DND-41 (cell line): Measurements from ENCODE around the gene NCOR2.

Source experiments
- ATAC-seq: fragments of 200-7000 bp; cut with Tn5 transposase; 3 replicates; pipeline ENCODE4 v1.9.1; 2021; ENCODE audit warnings: low read depth; ENCODE audit not compliant: insufficient read depth
- DNase-seq: peaks from one replicate; pipeline ENCODE4 v3.0.0-alpha.2; 2020
- H2AFZ ChIP-seq: 2 replicates; pipeline ENCODE4 v1.6.0; 2012; ENCODE audit warnings: low read depth, low read length
- H3K27ac ChIP-seq: 2 replicates; pipeline ENCODE4 v1.5.1; 2012; ENCODE audit warnings: low read length, inconsistent platforms
- H3K27me3 ChIP-seq: fragments of 200-600 bp; sonication (generic); 2 replicates; pipeline ENCODE4 v1.6.0; 2012; ENCODE audit warnings: low read length, mild to moderate bottlenecking, inconsistent platforms; ENCODE audit not compliant: insufficient read depth, poor library complexity
- H3K36me3 ChIP-seq: 2 replicates; pipeline ENCODE4 v1.5.1; 2012; ENCODE audit warnings: low read length, inconsistent platforms; ENCODE audit not compliant: insufficient read depth
- H3K4me1 ChIP-seq: 2 replicates; pipeline ENCODE4 v1.5.1; 2012; ENCODE audit warnings: mild to moderate bottlenecking, low read length; ENCODE audit not compliant: insufficient read depth
- H3K4me2 ChIP-seq: 2 replicates; pipeline ENCODE4 v1.6.0; 2012; ENCODE audit warnings: mild to moderate bottlenecking, moderate library complexity, low read length, inconsistent platforms; ENCODE audit not compliant: insufficient read depth
- H3K4me3 ChIP-seq, 2 experiments: fragments of 200-600 bp in 1 of 2; shearing (Covaris generic) in 1 of 2; 2 replicates each; pipeline ENCODE4 v1.5.1; 2012 to 2016; ENCODE audit warnings: inconsistent platforms in 2 of 2, low read length in 2 of 2, mild to moderate bottlenecking in 2 of 2, low read depth in 1 of 2, moderate library complexity in 1 of 2
- H3K79me2 ChIP-seq: 2 replicates; pipeline ENCODE4 v1.6.0; 2012; ENCODE audit warnings: low read length, inconsistent platforms; ENCODE audit not compliant: insufficient read depth
- H3K9ac ChIP-seq: 2 replicates; pipeline ENCODE4 v1.6.0; 2012; ENCODE audit warnings: low read depth, mild to moderate bottlenecking, inconsistent platforms, low read length, moderate library complexity
- H3K9me3 ChIP-seq: 2 replicates; pipeline ENCODE4 v1.5.1; 2012; ENCODE audit warnings: low read length, moderate library complexity, mild to moderate bottlenecking, inconsistent platforms; ENCODE audit not compliant: insufficient read depth, severe bottlenecking
- H4K20me1 ChIP-seq: 2 replicates; pipeline ENCODE4 v1.6.0; 2012; ENCODE audit warnings: low read length; ENCODE audit not compliant: insufficient read depth
- EZH2 ChIP-seq: IDR thresholded peaks from 3 replicates; pipeline ENCODE4 v1.6.1; 2012; ENCODE audit warnings: borderline replicate concordance, low read depth, mild to moderate bottlenecking, moderate library complexity, low read length, inconsistent platforms; ENCODE audit not compliant: severe bottlenecking
- TF ChIP-seq, protein P1 (sequence below): IDR thresholded peaks from 2 replicates; pipeline ENCODE4 v1.5.1; 2012; ENCODE audit warnings: borderline replicate concordance, low read length, moderate library complexity, mild to moderate bottlenecking; ENCODE audit not compliant: poor library complexity, severe bottlenecking; ENCODE audit errors: extremely low read depth

NCOR2 gene

DNA sequence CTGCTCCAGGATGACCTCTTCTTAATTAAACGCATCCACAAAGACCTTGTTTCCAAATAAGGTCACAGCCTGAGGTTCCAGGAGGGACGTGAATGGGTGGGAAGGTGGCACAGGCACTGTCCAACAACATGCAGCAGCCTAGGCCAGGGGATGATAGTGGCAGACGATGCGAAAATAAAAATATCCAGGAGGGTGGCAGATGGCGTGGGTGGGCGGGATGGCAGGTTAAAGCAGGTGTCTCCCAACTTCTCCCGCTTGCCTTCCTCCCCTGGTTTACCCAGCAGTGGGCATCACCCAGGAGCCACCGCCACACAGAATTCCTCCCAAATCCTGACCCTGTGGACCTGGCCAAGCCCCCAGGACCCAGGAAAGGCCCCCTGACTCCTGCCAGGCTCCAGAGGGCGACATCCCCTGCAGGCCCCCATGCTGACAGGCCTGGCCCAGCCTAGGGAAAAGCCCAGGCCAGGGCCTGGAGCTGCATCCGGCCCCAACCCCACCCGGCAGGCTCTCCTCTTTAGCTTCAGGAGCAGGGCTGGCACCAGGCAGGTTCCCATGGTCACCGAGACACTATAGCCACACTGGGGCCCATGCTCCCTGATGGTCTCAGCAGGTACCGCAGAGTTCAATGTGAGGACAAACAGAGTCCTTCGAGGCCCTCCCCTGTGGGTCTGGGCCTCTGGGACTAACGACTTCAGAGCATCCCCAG lies 9.7 kb downstream of the NCOR2 start:
- peaks cover 100% of the 10 kb centered on the region for H3K79me2 ChIP-seq
- no peak for TF ChIP-seq EZH2
- TF ChIP-seq, protein P1, sequence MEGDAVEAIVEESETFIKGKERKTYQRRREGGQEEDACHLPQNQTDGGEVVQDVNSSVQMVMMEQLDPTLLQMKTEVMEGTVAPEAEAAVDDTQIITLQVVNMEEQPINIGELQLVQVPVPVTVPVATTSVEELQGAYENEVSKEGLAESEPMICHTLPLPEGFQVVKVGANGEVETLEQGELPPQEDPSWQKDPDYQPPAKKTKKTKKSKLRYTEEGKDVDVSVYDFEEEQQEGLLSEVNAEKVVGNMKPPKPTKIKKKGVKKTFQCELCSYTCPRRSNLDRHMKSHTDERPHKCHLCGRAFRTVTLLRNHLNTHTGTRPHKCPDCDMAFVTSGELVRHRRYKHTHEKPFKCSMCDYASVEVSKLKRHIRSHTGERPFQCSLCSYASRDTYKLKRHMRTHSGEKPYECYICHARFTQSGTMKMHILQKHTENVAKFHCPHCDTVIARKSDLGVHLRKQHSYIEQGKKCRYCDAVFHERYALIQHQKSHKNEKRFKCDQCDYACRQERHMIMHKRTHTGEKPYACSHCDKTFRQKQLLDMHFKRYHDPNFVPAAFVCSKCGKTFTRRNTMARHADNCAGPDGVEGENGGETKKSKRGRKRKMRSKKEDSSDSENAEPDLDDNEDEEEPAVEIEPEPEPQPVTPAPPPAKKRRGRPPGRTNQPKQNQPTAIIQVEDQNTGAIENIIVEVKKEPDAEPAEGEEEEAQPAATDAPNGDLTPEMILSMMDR = no peak
- H3K9ac ChIP-seq = no peak overlapping the region
- H3K27me3 ChIP-seq = no peaks in the 10 kb centered on the region
- H3K4me2 ChIP-seq = no peak overlapping the region
- no peaks in the 10 kb centered on the region for H3K9me3 ChIP-seq
- H3K27ac ChIP-seq = no peak overlapping the region
- ATAC-seq (no peak), DNase-seq (no peak)
- no peaks in the 10 kb centered on the region for H3K4me1 ChIP-seq
- no peaks in the 10 kb centered on the region; the same call in 1 of the 2 replicates for H3K36me3 ChIP-seq
- no peak overlapping the region for H3K4me3 ChIP-seq
- peaks cover 99% of the 10 kb centered on the region for H4K20me1 ChIP-seq
- H2AFZ ChIP-seq = no peak overlapping the region

GRCh38 chr12:124556896-124557501 lies 10.4 kb downstream of the NCOR2 start:
- Histone ChIP-seq H3K36me3 (no peaks in the 10 kb centered on the region; the same call in 1 of the 2 replicates), H3K4me3 (no peak overlapping the region), H3K4me1 (no peaks in the 10 kb centered on the region), H3K27me3 (no peaks in the 10 kb centered on the region), H3K9me3 (no peaks in the 10 kb centered on the region), H4K20me1 (peaks cover 99% of the 10 kb centered on the region), H3K4me2 (no peak overlapping the region), H3K27ac (no peak overlapping the region), H2AFZ (no peak overlapping the region), H3K9ac (no peak overlapping the region), H3K79me2 (peaks cover 100% of the 10 kb centered on the region)
- TF ChIP-seq EZH2 = no peak
- TF ChIP-seq, protein P1 = no peak
- DNase-seq (no peak), ATAC-seq (no peak)

- Histone ChIP-seq H3K27me3 (no peaks in the 10 kb centered on the region), H3K9ac (no peak overlapping the region), H3K4me2 (no peak overlapping the region), H3K4me1 (no peaks in the 10 kb centered on the region), H3K36me3 (no peaks in the 10 kb centered on the region; the same call in 1 of the 2 replicates), H3K9me3 (no peaks in the 10 kb centered on the region), H3K79me2 (peaks cover 100% of the 10 kb centered on the region), H4K20me1 (peaks cover 100% of the 10 kb centered on the region), H3K4me3 (no peak overlapping the region), H2AFZ (no peak overlapping the region), H3K27ac (no peak overlapping the region)
- TF ChIP-seq, protein P1 = no peak
- TF ChIP-seq EZH2 = no peak
- ATAC-seq (no peak), DNase-seq (no peak)
Observed at GRCh38 chr12:124556074-124556466, 11.3 kb downstream of the NCOR2 start.
